Upper lobe of right lung (tissue), 1 donor: ENCODE measurements around the gene FADS2. TPM values are rescaled to one million over a fixed set of nuclear protein-coding genes. Genes with fewer than 3 reads are reported as not detected.

Source experiments
- ATAC-seq: fragments of 200-7000 bp; cut with Tn5 transposase; one replicate; pipeline ENCODE4 v1.9.1; 2020; ENCODE audit warnings: mild to moderate bottlenecking, moderate library complexity
- DNase-seq: peaks from one replicate; pipeline ENCODE4 v3.0.0-alpha.2; 2020
- H3K27ac ChIP-seq: fragments of 200-600 bp; one replicate; pipeline ENCODE4 v1.8.0; 2022
- H3K27me3 ChIP-seq: fragments of 200-600 bp; one replicate; pipeline ENCODE4 v1.8.0; 2022; ENCODE audit warnings: mild to moderate bottlenecking
- H3K36me3 ChIP-seq: fragments of 200-600 bp; one replicate; pipeline ENCODE4 v1.8.0; 2022
- H3K4me1 ChIP-seq: fragments of 200-600 bp; one replicate; pipeline ENCODE4 v1.8.0; 2022
- H3K4me3 ChIP-seq: fragments of 200-600 bp; one replicate; pipeline ENCODE4 v1.8.0; 2022; ENCODE audit warnings: mild to moderate bottlenecking
- H3K9me3 ChIP-seq: fragments of 200-600 bp; one replicate; pipeline ENCODE4 v1.8.0; 2022
- CTCF ChIP-seq: fragments of 200-600 bp; IDR thresholded peaks from one replicate; pipeline ENCODE4 v1.8.0; 2022; ENCODE audit warnings: antibody characterized with exemption
- intact Hi-C: fragments of 100-400 bp; cut with DNase I; formaldehyde crosslinking; loops from one replicate; pipeline ENCODE4 v1.11.0; 2022
- total RNA-seq: library from RNA; stranded (reverse); fragmentation: NEBNext Ultra II Directional; extraction: Animal tissue kit (Norgen Biotek cat#: 25700); gene quantifications from one replicate; pipeline ENCODE4 v1.2.1, GENCODE V29; 2021
- donor health status: DM: no; HTN: yes; CAD: no; lungs with severe emphysema.

FADS2 gene
- total RNA-seq, 1 donor from 2014 or later = 75.1 TPM

- no peak for TF ChIP-seq CTCF
- DNase-seq = no peak
- peaks cover 20% of the 10 kb centered on the region for H3K36me3 ChIP-seq
- no peaks in the 10 kb centered on the region for H3K27me3 ChIP-seq
- H3K27ac ChIP-seq = no peak overlapping the region
- H3K4me3 ChIP-seq = no peak overlapping the region
- peaks cover 9% of the 10 kb centered on the region for H3K4me1 ChIP-seq
- ATAC-seq = no peak
- H3K9me3 ChIP-seq = no peaks in the 10 kb centered on the region
- intact Hi-C loops = no loop called here
These were observed 10.4 kb downstream of the FADS2 start for GRCh38 chr11:61838501-61838900.

GRCh38 chr11:61838921-61839320, 10.8 kb downstream of the FADS2 start:
- H3K4me1 ChIP-seq = peaks cover 9% of the 10 kb centered on the region
- intact Hi-C loops = no loop called here
- no peaks in the 10 kb centered on the region for H3K27me3 ChIP-seq
- H3K27ac ChIP-seq = no peak overlapping the region
- no peak for DNase-seq
- H3K9me3 ChIP-seq = no peaks in the 10 kb centered on the region
- no peak for ATAC-seq
- H3K4me3 ChIP-seq = no peak overlapping the region
- TF ChIP-seq CTCF = no peak
- H3K36me3 ChIP-seq = peaks cover 23% of the 10 kb centered on the region

GRCh38 chr11:61839742-61840141, 11.6 kb downstream of the FADS2 start:
- TF ChIP-seq CTCF = no peak
- intact Hi-C loops = no loop called here

GRCh38 chr11:61840371-61840770, 12.3 kb downstream of the FADS2 start:
- H3K9me3 ChIP-seq = no peaks in the 10 kb centered on the region
- no peak for DNase-seq
- H3K36me3 ChIP-seq = peaks cover 30% of the 10 kb centered on the region
- no peak for TF ChIP-seq CTCF
- H3K4me3 ChIP-seq = no peak overlapping the region
- no peaks in the 10 kb centered on the region for H3K4me1 ChIP-seq
- ATAC-seq = no peak
- no peaks in the 10 kb centered on the region for H3K27me3 ChIP-seq
- H3K27ac ChIP-seq = no peak overlapping the region
- intact Hi-C loops = no loop called here

More at GRCh38 chr11:61839742-61840141, 11.6 kb downstream of the FADS2 start:
- Histone ChIP-seq H3K9me3 (no peaks in the 10 kb centered on the region), H3K4me3 (no peak overlapping the region), H3K4me1 (peaks cover 2% of the 10 kb centered on the region), H3K27me3 (no peaks in the 10 kb centered on the region), H3K27ac (no peak overlapping the region), H3K36me3 (peaks cover 30% of the 10 kb centered on the region)
- no peak for DNase-seq
- ATAC-seq = no peak

GRCh38 chr11:61841636-61842527, 13.8 kb downstream of the FADS2 start:
- Histone ChIP-seq H3K9me3 (no peaks in the 10 kb centered on the region), H3K27me3 (no peaks in the 10 kb centered on the region), H3K4me1 (no peaks in the 10 kb centered on the region), H3K4me3 (no peak overlapping the region), H3K36me3 (peaks cover 30% of the 10 kb centered on the region), H3K27ac (no peak overlapping the region)
- ATAC-seq = no peak
- intact Hi-C loops = no loop called here
- no peak for DNase-seq
- TF ChIP-seq CTCF = no peak
